Measurements from ENCODE around the gene GPC1.
A peak's percentile ranks its signal among the peaks of the same experiment; 100 is the strongest.

Gene GPC1

DNA sequence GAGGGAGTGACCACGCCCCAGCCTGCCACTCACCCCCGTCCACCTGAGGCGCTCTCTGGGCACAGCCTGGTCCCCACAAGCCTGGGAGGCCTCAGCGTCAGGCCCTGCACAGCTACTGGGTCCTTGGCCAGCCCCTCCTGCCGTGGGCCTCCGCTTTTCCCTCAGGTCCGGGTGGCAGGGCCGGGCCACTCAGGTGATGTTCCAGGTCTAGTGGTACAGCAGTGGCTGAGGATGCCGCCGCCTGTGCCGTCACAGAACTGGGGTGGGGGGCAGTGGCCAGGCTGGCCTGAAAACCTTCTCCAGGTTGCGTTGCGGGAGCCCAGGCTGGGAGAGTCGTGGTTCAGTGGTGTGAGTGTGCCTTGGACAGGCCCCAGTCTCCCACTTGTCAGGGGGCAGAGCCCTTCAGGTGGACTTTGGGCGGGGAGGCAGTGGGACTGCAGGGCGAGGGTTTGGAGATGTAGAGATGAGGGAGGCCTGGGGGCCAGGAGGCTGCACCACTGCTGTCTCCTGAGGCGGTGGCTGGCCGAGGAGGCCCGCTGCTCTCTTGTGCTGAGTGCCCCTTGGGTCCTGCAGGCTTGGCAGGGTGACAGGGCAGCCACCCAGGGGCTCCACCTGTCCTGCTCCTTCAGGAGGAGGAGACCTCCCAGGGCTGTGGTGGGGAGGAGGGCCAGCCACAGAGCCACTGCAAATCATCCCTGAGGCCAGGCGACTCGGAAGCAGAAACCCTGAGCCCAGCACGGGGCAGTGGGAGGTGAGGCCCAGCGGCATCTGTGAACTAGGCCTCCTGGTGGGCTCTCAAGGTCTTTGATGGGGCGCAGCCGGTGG is 7.6 kb downstream of the GPC1 start:
- H3K36me3 ChIP-seq (ENCODE audit: control insufficient read depth in 2 of 2, insufficient read depth in 1 of 2, low read length in 2 of 2) = no peaks in the 10 kb centered on the region
- H3K9me3 ChIP-seq (ENCODE audit: control insufficient read depth, insufficient read depth, low read depth, low read length) = no peaks in the 10 kb centered on the region
- CTCF ChIA-PET = interaction anchor here (0.6 to 0.7 kb wide), 2 partner anchors 211 to 294 kb away, joined by 3 read pairs; no protein-coding TSS in a partner anchor
- POLR2A ChIA-PET = interaction anchor here (0.9 kb wide), 1 partner anchor 9 kb away, joined by 3 read pairs; no protein-coding TSS in a partner anchor
- no peak overlapping the region for H3K4me3 ChIP-seq (ENCODE audit: low read depth, low read length)
- no peak overlapping the region for H3K27ac ChIP-seq (ENCODE audit: extremely low read depth, low read depth, low read length)
- TF ChIP-seq ZNF558 (tag by site-specific recombination; IDR thresholded peaks at IDR 0.05) = no peak
- TF ChIP-seq ZNF398 (tag by site-specific recombination; IDR thresholded peaks at IDR 0.05) = no peak
- TF ChIP-seq MYNN (tag by site-specific recombination; IDR thresholded peaks at IDR 0.05; ENCODE audit: borderline replicate concordance) = no peak
- no peak for TF ChIP-seq ZBTB8A (tag by site-specific recombination; IDR thresholded peaks at IDR 0.05)
- TF ChIP-seq ZNF510 (tag by site-specific recombination; IDR thresholded peaks at IDR 0.05; ENCODE audit: insufficient replicate concordance) = no peak
- TF ChIP-seq GLIS1 (tag by site-specific recombination; IDR thresholded peaks at IDR 0.05) = peak; percentile 47; the same call in 1 of the 2 replicates
- no peak for TF ChIP-seq ZNF302 (tag by site-specific recombination; IDR thresholded peaks at IDR 0.05; ENCODE audit: low read depth)
- no peaks in the 10 kb centered on the region for H3K4me1 ChIP-seq (ENCODE audit: control insufficient read depth, insufficient read depth, low read length)

DNA sequence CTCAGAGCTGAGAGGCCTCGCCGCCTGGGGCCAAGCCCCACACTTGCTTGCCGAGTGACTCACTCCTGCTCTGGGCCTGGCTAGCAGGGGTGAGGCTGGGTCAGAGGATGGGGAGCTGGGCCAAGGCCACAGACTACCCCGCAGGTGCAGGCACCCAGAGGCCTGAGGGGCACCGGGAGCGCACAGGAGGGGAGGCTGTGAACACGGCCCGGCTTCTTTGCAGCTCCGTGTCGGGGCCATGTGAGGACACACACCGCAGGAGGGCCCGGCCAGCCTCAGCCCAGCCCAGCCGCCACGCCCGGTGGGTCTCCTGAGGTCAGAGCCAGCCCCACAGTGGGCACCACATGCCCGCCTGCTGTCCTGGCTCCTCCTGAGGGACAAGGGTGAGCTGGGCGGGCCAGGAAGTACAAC is 8.4 kb downstream of the GPC1 start:
- H3K4me1 ChIP-seq (ENCODE audit: control insufficient read depth, insufficient read depth, low read length) = no peaks in the 10 kb centered on the region
- POLR2A ChIA-PET = interaction anchor here (0.9 kb wide), 1 partner anchor 8 kb away, joined by 3 read pairs; no protein-coding TSS in a partner anchor
- CTCF ChIA-PET = no interaction called here
- H3K27ac ChIP-seq (ENCODE audit: extremely low read depth, low read depth, low read length) = no peak overlapping the region
- H3K4me3 ChIP-seq (ENCODE audit: low read depth, low read length) = no peak overlapping the region
- TF ChIP-seq ZNF214 (tag by site-specific recombination; IDR thresholded peaks at IDR 0.05; ENCODE audit: borderline replicate concordance) (no peak), ZNF23 (tag by site-specific recombination; IDR thresholded peaks at IDR 0.05; ENCODE audit: borderline replicate concordance) (no peak), ZNF785 (tag by site-specific recombination; IDR thresholded peaks at IDR 0.05) (no peak), OSR2 (tag by site-specific recombination; IDR thresholded peaks at IDR 0.05) (no peak), ZNF747 (tag by site-specific recombination; IDR thresholded peaks at IDR 0.05) (no peak), ZFP37 (tag by site-specific recombination; IDR thresholded peaks at IDR 0.05) (no peak), GLI2 (tag by site-specific recombination; IDR thresholded peaks at IDR 0.05; ENCODE audit: borderline replicate concordance, low read depth) (no peak), ZNF48 (tag by site-specific recombination; IDR thresholded peaks at IDR 0.05) (no peak), ZNF248 (tag by site-specific recombination; IDR thresholded peaks at IDR 0.05) (no peak), ZNF18 (tag by site-specific recombination; IDR thresholded peaks at IDR 0.05) (no peak), ZNF155 (tag by site-specific recombination; IDR thresholded peaks at IDR 0.05) (no peak), INSM2 (tag by site-specific recombination; IDR thresholded peaks at IDR 0.05) (no peak), ZNF610 (tag by site-specific recombination; IDR thresholded peaks at IDR 0.05; ENCODE audit: borderline replicate concordance) (no peak)
- H3K36me3 ChIP-seq (ENCODE audit: control insufficient read depth in 2 of 2, insufficient read depth in 1 of 2, low read length in 2 of 2) = no peaks in the 10 kb centered on the region
- H3K9me3 ChIP-seq (ENCODE audit: control insufficient read depth, insufficient read depth, low read depth, low read length) = no peaks in the 10 kb centered on the region

Data from HEK293 (cell line).